Liver (tissue), 3 donors: ENCODE data around the gene LTBP2.

Source experiments
- ATF3 ChIP-seq: IDR thresholded peaks from 2 replicates; pipeline ENCODE4 v1.6.1; 2016; ENCODE audit warnings: antibody characterized with exemption
- CTCF ChIP-seq: fragments of 150-350 bp; IDR thresholded peaks from 2 replicates; pipeline ENCODE4 v1.5.1; 2017; ENCODE audit warnings: improper control_type of control experiment, low read depth, low read length; ENCODE audit not compliant: missing input control
- GABPA ChIP-seq, 2 donors: IDR thresholded peaks in 1 of 2; conservative IDR thresholded peaks in 1 of 2; 2 replicates each; pipeline ENCODE4 v1.6.1; 2016; ENCODE audit warnings: antibody characterized with exemption in 2 of 2, mild to moderate bottlenecking in 1 of 2, moderate library complexity in 1 of 2
- MAX ChIP-seq: IDR thresholded peaks from 2 replicates; pipeline ENCODE4 v1.6.1; 2016; ENCODE audit warnings: antibody characterized with exemption
- RAD21 ChIP-seq, 2 donors: IDR thresholded peaks; 2 replicates each; pipeline ENCODE4 v1.6.1; 2016; ENCODE audit warnings: antibody characterized with exemption in 2 of 2, mild to moderate bottlenecking in 2 of 2
- REST ChIP-seq: IDR thresholded peaks from 2 replicates; pipeline ENCODE4 v1.6.1; 2016; ENCODE audit warnings: antibody characterized with exemption, mild to moderate bottlenecking
- TAF1 ChIP-seq: conservative IDR thresholded peaks from 2 replicates; pipeline ENCODE4 v1.6.1; 2016; ENCODE audit warnings: antibody characterized with exemption, mild to moderate bottlenecking
- YY1 ChIP-seq: IDR thresholded peaks from 2 replicates; pipeline ENCODE4 v1.6.1; 2016; ENCODE audit warnings: antibody characterized with exemption, mild to moderate bottlenecking
- donor health status: healthy.
- donor health status: healthy.

- TF ChIP-seq CTCF: no peak
- no peak for TF ChIP-seq YY1
- no peak for TF ChIP-seq REST
- no peak for TF ChIP-seq GABPA (IDR thresholded peaks at IDR 0.05 in 1 of 2, conservative IDR thresholded peaks at IDR 0.05 in 1 of 2)
- TF ChIP-seq ATF3: no peak
- no peak for TF ChIP-seq MAX
- no peak for TF ChIP-seq TAF1
- no peak for TF ChIP-seq RAD21 (IDR thresholded peaks at IDR 0.05)
Observed at GRCh38 chr14:74621556-74621955, 9.5 kb upstream of the LTBP2 start.
